ENCODE data around the gene EFNA2. TPM values are rescaled to one million over a fixed set of nuclear protein-coding genes. Genes with fewer than 3 reads are reported as not detected.
"Not testable (repeated sequence)": the region's sequence is repeated elsewhere in the genome, so short reads cannot be mapped to it uniquely, and the experiment has no call there.

The EFNA2 gene
- total RNA-seq, 4 donors from 2014 or later, result not detected

DNA sequence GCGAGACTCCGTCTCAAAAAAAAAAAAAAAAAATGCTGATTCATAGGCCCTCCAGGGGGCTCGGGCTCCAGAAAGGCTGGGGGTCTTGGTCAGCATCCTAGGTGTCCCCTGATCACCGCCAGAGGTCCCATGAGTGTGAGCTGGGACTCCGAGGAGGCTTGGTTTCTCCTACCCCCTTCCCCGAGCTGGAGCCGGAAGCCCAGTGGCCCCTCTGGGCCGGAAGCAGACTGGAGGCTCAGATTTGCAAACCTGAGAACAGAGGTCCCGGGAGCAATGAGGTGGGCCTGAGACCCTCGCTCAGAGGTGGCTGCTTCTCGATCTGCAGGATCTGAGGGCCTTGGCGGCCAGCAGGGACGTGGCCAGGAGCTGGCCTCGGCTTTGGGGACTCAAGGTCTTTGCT, 41.5 kb downstream of the EFNA2 start:
- Histone ChIP-seq H3K9me3 (no peaks in the 10 kb centered on the region), H3K27ac (no peak overlapping the region), H3K27me3 (peaks cover 36 to 46% (median 38%) of the 10 kb centered on the region in 3 donors), H3K4me1 (peaks cover 7 to 8% of the 10 kb centered on the region in 2 donors), H3K36me3 (no peaks in the 10 kb centered on the region), H3K4me3 (no peak overlapping the region)
- no peak for ATAC-seq
- intact Hi-C loops (cut with DNase I; ENCODE audit: low total_unique reads) (no loop called here), in situ Hi-C loops (cut with MboI; ENCODE audit: low sequenced_read_pairs in 4 of 4) (no loop called here)
- TF ChIP-seq, protein P1, sequence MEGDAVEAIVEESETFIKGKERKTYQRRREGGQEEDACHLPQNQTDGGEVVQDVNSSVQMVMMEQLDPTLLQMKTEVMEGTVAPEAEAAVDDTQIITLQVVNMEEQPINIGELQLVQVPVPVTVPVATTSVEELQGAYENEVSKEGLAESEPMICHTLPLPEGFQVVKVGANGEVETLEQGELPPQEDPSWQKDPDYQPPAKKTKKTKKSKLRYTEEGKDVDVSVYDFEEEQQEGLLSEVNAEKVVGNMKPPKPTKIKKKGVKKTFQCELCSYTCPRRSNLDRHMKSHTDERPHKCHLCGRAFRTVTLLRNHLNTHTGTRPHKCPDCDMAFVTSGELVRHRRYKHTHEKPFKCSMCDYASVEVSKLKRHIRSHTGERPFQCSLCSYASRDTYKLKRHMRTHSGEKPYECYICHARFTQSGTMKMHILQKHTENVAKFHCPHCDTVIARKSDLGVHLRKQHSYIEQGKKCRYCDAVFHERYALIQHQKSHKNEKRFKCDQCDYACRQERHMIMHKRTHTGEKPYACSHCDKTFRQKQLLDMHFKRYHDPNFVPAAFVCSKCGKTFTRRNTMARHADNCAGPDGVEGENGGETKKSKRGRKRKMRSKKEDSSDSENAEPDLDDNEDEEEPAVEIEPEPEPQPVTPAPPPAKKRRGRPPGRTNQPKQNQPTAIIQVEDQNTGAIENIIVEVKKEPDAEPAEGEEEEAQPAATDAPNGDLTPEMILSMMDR (IDR thresholded peaks at IDR 0.05 in 4 of 5, conservative IDR thresholded peaks at IDR 0.05 in 1 of 5), result no peak
- no peak for TF ChIP-seq POLR2A (IDR thresholded peaks at IDR 0.05)
- DNase-seq, result no peak

DNA sequence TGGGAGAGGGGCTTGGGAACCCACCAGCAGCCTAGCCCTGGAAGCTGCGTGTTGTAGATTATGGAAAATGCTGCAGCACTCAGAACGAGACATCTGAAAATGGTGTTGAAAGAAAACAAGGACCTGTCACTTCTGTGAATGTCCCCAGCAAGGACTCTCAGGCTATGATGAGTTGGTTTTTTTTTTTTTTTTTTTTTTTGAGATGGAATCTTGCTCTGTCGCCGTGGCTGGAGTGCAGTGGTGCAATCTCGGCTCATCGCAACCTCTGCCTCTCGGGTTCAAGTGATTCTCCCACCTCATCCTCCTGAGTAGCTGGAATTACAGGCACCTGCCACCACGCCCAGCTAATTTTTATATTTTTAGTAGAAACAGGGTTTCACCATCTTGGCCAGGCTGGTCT, 46.5 kb downstream of the EFNA2 start:
- H3K36me3 ChIP-seq; H3K4me3 ChIP-seq; intact Hi-C loops (cut with DNase I; ENCODE audit: low total_unique reads); DNase-seq; ATAC-seq; in situ Hi-C loops (cut with MboI; ENCODE audit: low sequenced_read_pairs in 4 of 4); H3K9me3 ChIP-seq; H3K4me1 ChIP-seq; H3K27ac ChIP-seq: not testable (repeated sequence)
- peaks cover 12 to 22% (median 14%) of the 10 kb centered on the region in 3 donors for H3K27me3 ChIP-seq

DNA sequence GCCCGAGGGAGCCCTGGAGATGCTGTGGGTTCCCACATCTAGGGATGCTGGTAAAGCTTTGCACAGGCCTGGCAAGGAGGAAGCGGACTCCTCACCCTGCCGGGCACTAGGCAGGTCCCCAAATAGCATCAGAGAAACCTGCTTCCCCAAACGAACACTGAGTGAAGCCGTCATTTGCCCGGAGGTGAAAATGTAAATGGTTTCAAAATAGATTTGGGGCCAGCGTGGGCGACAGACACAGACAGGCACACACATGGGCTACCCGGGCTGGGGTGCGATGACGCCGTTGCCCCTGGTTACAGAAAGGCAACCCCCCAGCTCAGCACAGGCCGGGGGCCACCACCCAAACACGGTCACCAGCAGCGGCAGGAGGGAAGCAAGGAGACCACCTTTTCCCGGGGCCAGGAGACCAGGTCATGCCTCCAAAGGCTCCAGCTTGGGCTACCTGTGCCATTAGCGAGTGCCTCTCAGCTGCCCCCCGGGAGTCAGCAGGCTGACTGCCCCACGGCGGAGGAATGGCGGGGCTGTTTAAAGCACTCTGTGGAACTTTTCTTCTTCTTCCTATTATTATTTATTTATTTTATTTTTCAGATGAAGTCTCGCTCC, 50.5 kb downstream of the EFNA2 start:
- no peak overlapping the region for H3K27ac ChIP-seq
- H3K9me3 ChIP-seq, result no peaks in the 10 kb centered on the region
- H3K36me3 ChIP-seq, result no peaks in the 10 kb centered on the region
- intact Hi-C loops (cut with DNase I; ENCODE audit: low total_unique reads), result no loop called here
- H3K4me3 ChIP-seq, result no peak overlapping the region
- DNase-seq (no peak), ATAC-seq (no peak)
- in situ Hi-C loops (cut with MboI; ENCODE audit: low sequenced_read_pairs in 4 of 4), result no loop called here
- H3K27me3 ChIP-seq, result peaks cover 4 to 15% (median 8%) of the 10 kb centered on the region in 3 donors
- TF ChIP-seq, protein P1 (IDR thresholded peaks at IDR 0.05 in 4 of 5, conservative IDR thresholded peaks at IDR 0.05 in 1 of 5), result no peak
- TF ChIP-seq POLR2A (IDR thresholded peaks at IDR 0.05), result no peak
- no peaks in the 10 kb centered on the region for H3K4me1 ChIP-seq

DNA sequence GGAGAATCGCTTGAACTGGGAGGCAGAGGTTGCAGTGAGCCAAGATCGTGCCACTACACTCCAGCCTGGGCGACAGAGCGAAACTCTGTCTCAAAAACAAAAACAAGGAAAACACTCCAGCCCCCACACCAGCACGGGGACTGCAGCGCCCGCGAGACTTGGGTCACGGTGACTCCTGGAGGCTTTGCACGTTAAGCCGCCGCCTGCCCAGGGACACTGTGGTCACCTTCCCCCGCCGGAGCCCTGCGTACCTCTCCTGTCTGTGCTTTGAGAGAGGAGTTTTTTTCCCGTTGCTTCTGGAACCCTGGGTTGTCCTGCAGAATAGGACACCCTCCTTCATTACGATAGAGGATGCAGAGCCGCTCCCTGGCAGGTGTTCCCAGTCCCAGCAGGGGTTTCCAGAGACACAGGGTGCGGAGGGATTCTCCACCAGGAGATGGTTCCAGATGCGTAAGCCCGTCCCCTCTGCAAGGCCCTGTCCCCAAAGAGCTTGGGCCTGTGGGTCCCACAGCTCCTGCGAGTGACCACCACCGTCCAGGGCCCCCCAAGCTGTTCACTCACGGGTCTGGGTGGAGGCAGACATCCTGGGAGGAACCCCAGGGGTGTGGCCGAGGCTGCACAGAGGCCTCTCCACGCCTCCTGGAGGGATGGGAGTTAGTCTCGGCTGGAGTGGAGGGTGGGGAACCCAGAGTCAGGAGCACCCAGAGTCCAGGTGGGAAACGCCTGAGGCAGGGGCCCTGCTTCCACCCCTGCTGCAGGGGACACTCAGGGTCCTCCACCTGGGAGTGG, 55.2 kb downstream of the EFNA2 start:
- intact Hi-C loops (cut with DNase I; ENCODE audit: low total_unique reads) (no loop called here), in situ Hi-C loops (cut with MboI; ENCODE audit: low sequenced_read_pairs in 4 of 4) (no loop called here)
- H3K4me1 ChIP-seq, result no peaks in the 10 kb centered on the region
- H3K4me3 ChIP-seq, result no peak overlapping the region
- H3K9me3 ChIP-seq, result no peaks in the 10 kb centered on the region
- TF ChIP-seq POLR2A (IDR thresholded peaks at IDR 0.05), result no peak
- no peak overlapping the region for H3K27ac ChIP-seq
- ATAC-seq (no peak), DNase-seq (no peak)
- H3K36me3 ChIP-seq, result no peaks in the 10 kb centered on the region
- H3K27me3 ChIP-seq, result peaks cover 0 to 10% (median 0%) of the 10 kb centered on the region in 3 donors

DNA sequence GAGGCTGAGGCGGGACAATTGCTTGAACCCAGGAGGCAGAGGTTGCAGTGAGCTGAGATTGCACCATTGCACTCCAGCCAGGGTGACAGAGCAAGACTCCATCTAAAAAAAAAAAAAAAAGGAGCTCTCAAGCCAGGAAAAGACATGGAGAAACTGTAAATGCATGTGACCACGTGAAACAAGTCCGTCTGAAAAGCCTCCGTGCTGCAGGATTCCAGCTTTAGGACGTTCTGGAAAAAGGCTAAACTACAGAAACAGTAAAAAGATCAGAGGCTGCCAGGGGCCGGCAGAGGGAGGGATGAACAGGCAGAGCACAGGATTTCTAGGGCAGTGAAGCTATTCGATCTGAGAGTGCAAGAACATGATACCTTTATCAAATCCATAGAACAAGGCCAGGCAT, 57.4 kb downstream of the EFNA2 start:
- DNase-seq (no peak), ATAC-seq (no peak)
- Histone ChIP-seq H3K4me3 (no peak overlapping the region), H3K27ac (no peak overlapping the region), H3K36me3 (no peaks in the 10 kb centered on the region), H3K4me1 (no peaks in the 10 kb centered on the region), H3K9me3 (no peaks in the 10 kb centered on the region), H3K27me3 (peaks cover 0 to 10% (median 0%) of the 10 kb centered on the region in 3 donors)
- in situ Hi-C loops (cut with MboI; ENCODE audit: low sequenced_read_pairs in 4 of 4), result no loop called here
- TF ChIP-seq, protein P1 (IDR thresholded peaks at IDR 0.05 in 4 of 5, conservative IDR thresholded peaks at IDR 0.05 in 1 of 5), result no peak
- TF ChIP-seq POLR2A (IDR thresholded peaks at IDR 0.05), result no peak
- intact Hi-C loops (cut with DNase I; ENCODE audit: low total_unique reads), result no loop called here

All from gastrocnemius medialis (tissue), 4 donors.